ENCODE results near the gene SYCE3.

The SYCE3 gene

DNA sequence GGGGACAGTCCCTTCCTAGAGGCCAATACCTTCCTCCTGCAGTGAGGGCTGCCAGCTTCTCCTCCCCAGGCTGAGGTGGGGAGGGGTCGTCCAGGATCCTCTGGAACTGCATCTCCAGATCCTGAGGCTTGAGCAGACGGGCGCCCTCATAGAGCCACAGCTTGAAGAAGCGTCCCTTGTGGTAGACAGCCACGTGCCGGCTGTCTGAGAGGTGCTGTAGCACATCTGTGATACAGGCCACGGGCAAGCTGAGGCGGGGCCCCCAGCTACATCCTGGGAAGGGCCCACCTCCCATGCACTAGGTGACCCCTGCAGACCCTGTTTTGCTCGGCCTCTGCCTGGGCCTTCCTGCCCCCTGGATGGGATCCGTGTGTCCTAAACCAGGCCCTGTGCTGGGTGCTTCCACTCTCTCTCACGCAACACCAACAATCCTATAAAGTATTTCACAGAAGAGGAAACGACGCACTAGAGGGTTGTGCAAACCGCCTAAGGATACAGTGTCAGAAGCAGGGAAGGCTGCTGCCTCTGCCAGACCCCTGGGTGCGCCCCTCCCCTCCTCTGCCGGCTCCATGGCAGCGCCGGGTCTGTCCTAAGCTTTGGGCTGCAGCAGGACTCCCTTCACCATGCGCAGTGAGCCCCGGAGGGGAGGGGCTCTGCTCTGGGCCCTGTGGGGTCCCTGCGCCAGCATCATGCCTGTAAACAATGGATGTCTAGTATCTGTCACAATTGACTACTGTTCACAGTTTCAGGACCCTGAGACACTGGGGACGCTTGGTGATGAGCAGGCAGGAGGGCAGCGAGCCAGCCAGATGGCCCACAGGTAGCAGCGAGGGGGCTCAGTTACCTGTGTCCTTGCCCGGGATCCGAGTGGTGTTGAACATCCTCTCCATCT lies 11.0 kb upstream of the SYCE3 start:
- ATAC-seq = no peak
- TF ChIP-seq ESRRG (CRISPR knock-in tag; IDR thresholded peaks at IDR 0.05) (no peak), ZFP30 (CRISPR knock-in tag; IDR thresholded peaks at IDR 0.05) (no peak), ISL1 (CRISPR knock-in tag; IDR thresholded peaks at IDR 0.05) (no peak), GLIS3 (CRISPR knock-in tag; IDR thresholded peaks at IDR 0.05) (no peak), ZNF565 (CRISPR knock-in tag; conservative IDR thresholded peaks at IDR 0.05; ENCODE audit: low read depth) (no peak), ARNTL (CRISPR knock-in tag; IDR thresholded peaks at IDR 0.05; ENCODE audit: borderline replicate concordance, low read depth) (no peak)

DNA sequence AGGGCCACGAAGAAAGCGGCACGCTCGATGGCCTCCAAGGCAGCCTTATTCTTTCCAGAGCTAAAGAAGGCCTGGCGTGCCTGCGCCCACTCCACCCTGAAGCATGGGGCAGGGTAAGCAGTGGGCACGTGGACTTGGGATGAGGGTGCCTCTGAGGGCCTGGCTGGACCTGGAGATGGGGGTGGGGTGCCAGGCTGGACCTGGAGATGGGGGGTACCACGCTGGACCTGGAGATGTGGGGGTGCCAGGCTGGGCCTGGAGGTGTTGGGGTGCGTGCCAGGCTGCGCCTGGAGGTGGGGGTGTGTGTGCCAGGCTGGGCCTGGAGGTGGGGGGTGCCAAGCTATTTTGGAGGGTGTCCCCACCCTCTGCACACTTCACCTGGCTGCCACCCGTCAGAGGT lies 10.2 kb upstream of the SYCE3 start:
- no peak for ATAC-seq
- TF ChIP-seq, protein P1, sequence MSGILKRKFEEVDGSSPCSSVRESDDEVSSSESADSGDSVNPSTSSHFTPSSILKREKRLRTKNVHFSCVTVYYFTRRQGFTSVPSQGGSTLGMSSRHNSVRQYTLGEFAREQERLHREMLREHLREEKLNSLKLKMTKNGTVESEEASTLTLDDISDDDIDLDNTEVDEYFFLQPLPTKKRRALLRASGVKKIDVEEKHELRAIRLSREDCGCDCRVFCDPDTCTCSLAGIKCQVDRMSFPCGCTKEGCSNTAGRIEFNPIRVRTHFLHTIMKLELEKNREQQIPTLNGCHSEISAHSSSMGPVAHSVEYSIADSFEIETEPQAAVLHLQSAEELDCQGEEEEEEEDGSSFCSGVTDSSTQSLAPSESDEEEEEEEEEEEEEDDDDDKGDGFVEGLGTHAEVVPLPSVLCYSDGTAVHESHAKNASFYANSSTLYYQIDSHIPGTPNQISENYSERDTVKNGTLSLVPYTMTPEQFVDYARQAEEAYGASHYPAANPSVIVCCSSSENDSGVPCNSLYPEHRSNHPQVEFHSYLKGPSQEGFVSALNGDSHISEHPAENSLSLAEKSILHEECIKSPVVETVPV (CRISPR knock-in tag; IDR thresholded peaks at IDR 0.05) = no peak
- TF ChIP-seq ESRRG (CRISPR knock-in tag; IDR thresholded peaks at IDR 0.05) (no peak), ZC3H10 (CRISPR knock-in tag; IDR thresholded peaks at IDR 0.05) (no peak), ZNF565 (CRISPR knock-in tag; conservative IDR thresholded peaks at IDR 0.05; ENCODE audit: low read depth) (no peak), ZNF70 (CRISPR knock-in tag; IDR thresholded peaks at IDR 0.05) (no peak), TCF4 (CRISPR knock-in tag; IDR thresholded peaks at IDR 0.05; ENCODE audit: borderline replicate concordance) (no peak), BACH2 (CRISPR knock-in tag; IDR thresholded peaks at IDR 0.05; ENCODE audit: borderline replicate concordance) (no peak), TOX (CRISPR knock-in tag; IDR thresholded peaks at IDR 0.05; ENCODE audit: borderline replicate concordance) (no peak), PPARA (CRISPR knock-in tag; IDR thresholded peaks at IDR 0.05; ENCODE audit: borderline replicate concordance) (no peak), ZFP30 (CRISPR knock-in tag; IDR thresholded peaks at IDR 0.05) (no peak), OSR1 (CRISPR knock-in tag; IDR thresholded peaks at IDR 0.05) (no peak), SNAI2 (CRISPR knock-in tag; IDR thresholded peaks at IDR 0.05) (no peak), ZFP3 (CRISPR knock-in tag; IDR thresholded peaks at IDR 0.05) (no peak)

DNA sequence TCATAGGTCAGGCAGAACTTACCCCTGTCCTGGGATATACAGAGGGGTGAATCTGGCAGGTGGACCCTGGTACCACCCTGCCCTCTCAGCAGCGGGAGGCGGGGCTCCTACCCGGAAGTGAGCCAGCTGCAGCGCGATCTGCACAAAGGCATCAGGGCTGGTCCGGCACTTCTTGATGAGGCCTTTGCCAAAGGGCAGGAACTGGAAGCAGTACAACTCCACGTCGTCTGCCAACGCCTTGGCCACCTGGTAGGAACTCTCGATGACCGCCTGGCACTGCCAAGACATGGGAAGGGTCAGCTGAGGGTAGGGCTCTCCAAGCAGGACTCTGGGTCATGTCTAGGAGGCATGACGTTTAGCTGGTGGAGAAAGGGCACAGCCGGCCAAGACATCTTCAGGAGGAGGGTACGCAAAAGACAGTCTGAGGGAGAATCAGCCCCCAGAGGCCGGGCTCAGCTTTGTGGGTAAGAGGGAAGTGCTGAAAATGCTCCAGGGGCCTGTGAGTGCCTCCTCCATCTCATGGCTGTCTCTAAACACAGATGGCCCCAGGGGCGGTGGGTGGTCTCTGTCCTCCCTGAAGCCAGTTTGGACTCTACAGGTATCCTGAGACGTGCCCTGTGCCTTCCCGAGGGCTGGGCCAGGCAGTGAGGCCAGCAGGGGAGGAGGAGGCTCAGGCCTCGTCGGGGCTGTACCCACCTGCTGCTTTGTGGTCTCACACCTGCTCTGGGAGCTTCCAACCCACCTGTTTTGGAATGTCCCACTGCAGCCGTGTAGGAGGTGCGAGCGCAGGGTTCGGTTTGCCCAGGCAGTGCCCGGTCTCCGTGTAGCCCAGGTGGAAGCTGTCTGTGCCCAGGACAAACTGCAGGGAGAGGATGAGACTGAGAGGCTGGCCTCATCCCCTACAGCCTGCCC lies 8.8 kb upstream of the SYCE3 start:
- no peak for ATAC-seq
- TF ChIP-seq PPARA (CRISPR knock-in tag; IDR thresholded peaks at IDR 0.05; ENCODE audit: borderline replicate concordance) (no peak), TOX (CRISPR knock-in tag; IDR thresholded peaks at IDR 0.05; ENCODE audit: borderline replicate concordance) (no peak), BACH2 (CRISPR knock-in tag; IDR thresholded peaks at IDR 0.05; ENCODE audit: borderline replicate concordance) (no peak), ZC3H10 (CRISPR knock-in tag; IDR thresholded peaks at IDR 0.05) (no peak), OSR1 (CRISPR knock-in tag; IDR thresholded peaks at IDR 0.05) (no peak), ZNF70 (CRISPR knock-in tag; IDR thresholded peaks at IDR 0.05) (no peak), CSDC2 (CRISPR knock-in tag; IDR thresholded peaks at IDR 0.05) (no peak), ESRRG (CRISPR knock-in tag; IDR thresholded peaks at IDR 0.05) (no peak), RARB (CRISPR knock-in tag; IDR thresholded peaks at IDR 0.05) (no peak), ZNF8 (CRISPR knock-in tag; IDR thresholded peaks at IDR 0.05) (no peak), TCF4 (CRISPR knock-in tag; IDR thresholded peaks at IDR 0.05; ENCODE audit: borderline replicate concordance) (no peak), ARNTL (CRISPR knock-in tag; IDR thresholded peaks at IDR 0.05; ENCODE audit: borderline replicate concordance, low read depth) (no peak)
- TF ChIP-seq, protein P1 (CRISPR knock-in tag; IDR thresholded peaks at IDR 0.05) = no peak

DNA sequence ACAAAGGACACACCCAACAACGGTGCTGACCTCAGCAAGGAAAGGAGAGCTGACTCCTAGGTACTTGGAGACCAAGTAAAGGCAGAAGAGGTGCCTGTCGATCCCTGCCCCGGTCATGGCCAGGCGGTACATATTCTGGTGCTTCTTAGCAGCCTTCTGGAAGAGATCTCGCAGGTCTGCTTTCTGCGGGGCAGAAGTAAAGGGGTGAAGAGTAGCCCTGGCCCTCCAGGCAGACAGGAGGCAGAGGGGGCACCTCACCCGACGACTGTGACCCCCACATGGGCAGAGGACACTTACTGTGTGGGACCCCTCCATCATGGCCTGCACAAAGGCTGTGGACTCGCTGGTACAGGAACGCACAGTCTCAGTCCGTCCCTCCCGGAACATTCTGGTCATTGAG lies 8.1 kb upstream of the SYCE3 start:
- TF ChIP-seq RARB (CRISPR knock-in tag; IDR thresholded peaks at IDR 0.05) (no peak), ISL1 (CRISPR knock-in tag; IDR thresholded peaks at IDR 0.05) (no peak), ZNF8 (CRISPR knock-in tag; IDR thresholded peaks at IDR 0.05) (no peak), ZNF565 (CRISPR knock-in tag; conservative IDR thresholded peaks at IDR 0.05; ENCODE audit: low read depth) (no peak)
- ATAC-seq = no peak

DNA sequence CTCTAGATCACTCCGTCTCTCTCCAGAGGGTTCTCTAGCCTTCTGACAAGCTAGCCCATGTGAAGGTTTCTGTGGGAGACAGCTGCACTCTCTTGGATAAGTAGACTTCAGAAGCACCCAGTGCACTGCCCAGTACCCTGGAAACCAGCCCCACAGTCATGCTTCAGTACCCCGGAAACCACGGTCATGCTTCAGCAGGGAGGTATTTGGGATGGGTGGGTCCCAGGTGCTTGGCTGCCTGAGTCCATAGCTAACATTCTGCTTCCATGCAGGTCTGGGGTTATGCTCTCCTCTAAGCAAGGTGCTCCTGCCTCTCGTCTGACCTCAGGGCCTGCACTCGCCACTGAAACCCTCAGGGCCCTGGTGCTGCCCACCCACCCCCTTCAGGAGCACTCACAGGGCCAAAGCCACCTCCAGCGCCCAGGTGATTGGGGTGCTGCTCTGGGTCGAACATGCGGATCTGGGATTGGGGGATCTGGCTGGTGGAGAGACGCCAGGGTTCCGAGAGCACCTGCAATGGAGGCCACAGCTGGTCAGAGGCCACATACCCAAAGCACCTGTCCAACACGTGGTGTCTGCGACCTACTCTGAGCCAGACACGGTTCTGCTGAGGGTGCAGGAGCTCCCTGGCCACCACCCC lies 7.3 kb upstream of the SYCE3 start:
- ATAC-seq = no peak
- no peak for TF ChIP-seq ZNF565 (CRISPR knock-in tag; conservative IDR thresholded peaks at IDR 0.05; ENCODE audit: low read depth)
- no peak for TF ChIP-seq ZNF70 (CRISPR knock-in tag; IDR thresholded peaks at IDR 0.05)
- TF ChIP-seq, protein P2, sequence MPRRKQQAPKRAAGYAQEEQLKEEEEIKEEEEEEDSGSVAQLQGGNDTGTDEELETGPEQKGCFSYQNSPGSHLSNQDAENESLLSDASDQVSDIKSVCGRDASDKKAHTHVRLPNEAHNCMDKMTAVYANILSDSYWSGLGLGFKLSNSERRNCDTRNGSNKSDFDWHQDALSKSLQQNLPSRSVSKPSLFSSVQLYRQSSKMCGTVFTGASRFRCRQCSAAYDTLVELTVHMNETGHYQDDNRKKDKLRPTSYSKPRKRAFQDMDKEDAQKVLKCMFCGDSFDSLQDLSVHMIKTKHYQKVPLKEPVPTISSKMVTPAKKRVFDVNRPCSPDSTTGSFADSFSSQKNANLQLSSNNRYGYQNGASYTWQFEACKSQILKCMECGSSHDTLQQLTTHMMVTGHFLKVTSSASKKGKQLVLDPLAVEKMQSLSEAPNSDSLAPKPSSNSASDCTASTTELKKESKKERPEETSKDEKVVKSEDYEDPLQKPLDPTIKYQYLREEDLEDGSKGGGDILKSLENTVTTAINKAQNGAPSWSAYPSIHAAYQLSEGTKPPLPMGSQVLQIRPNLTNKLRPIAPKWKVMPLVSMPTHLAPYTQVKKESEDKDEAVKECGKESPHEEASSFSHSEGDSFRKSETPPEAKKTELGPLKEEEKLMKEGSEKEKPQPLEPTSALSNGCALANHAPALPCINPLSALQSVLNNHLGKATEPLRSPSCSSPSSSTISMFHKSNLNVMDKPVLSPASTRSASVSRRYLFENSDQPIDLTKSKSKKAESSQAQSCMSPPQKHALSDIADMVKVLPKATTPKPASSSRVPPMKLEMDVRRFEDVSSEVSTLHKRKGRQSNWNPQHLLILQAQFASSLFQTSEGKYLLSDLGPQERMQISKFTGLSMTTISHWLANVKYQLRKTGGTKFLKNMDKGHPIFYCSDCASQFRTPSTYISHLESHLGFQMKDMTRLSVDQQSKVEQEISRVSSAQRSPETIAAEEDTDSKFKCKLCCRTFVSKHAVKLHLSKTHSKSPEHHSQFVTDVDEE (CRISPR knock-in tag; IDR thresholded peaks at IDR 0.05) = no peak
- TF ChIP-seq, protein P3, sequence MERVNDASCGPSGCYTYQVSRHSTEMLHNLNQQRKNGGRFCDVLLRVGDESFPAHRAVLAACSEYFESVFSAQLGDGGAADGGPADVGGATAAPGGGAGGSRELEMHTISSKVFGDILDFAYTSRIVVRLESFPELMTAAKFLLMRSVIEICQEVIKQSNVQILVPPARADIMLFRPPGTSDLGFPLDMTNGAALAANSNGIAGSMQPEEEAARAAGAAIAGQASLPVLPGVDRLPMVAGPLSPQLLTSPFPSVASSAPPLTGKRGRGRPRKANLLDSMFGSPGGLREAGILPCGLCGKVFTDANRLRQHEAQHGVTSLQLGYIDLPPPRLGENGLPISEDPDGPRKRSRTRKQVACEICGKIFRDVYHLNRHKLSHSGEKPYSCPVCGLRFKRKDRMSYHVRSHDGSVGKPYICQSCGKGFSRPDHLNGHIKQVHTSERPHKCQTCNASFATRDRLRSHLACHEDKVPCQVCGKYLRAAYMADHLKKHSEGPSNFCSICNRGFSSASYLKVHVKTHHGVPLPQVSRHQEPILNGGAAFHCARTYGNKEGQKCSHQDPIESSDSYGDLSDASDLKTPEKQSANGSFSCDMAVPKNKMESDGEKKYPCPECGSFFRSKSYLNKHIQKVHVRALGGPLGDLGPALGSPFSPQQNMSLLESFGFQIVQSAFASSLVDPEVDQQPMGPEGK (CRISPR knock-in tag; IDR thresholded peaks at IDR 0.05; ENCODE audit: borderline replicate concordance) = no peak
- no peak for TF ChIP-seq TOX (CRISPR knock-in tag; IDR thresholded peaks at IDR 0.05; ENCODE audit: borderline replicate concordance)

All from SK-N-SH treated with all-trans-retinoic acid at 6 μM for 48 hours (cell line).